ENCODE data around the gene LRRN2.

- TF ChIP-seq CTCF (IDR thresholded peaks at IDR 0.05) (no peak), EP300 (IDR thresholded peaks at IDR 0.05) (no peak)
These were observed 85.3 kb downstream of the LRRN2 start for GRCh38 chr1:204600203-204600602.

Measured in sigmoid colon (tissue), 4 donors.